Urinary bladder (tissue), 4 donors: ENCODE results near the gene HIVEP1. TPM values are rescaled to one million over a fixed set of nuclear protein-coding genes. Genes with fewer than 3 reads are reported as not detected.

Source experiments
- DNase-seq: peaks from one replicate; pipeline ENCODE4 v3.0.0-alpha.2; 2015; ENCODE audit errors: extremely low spot score
- H3K27ac ChIP-seq: one replicate; pipeline ENCODE4 v1.5.1; 2013; ENCODE audit warnings: low read depth, mild to moderate bottlenecking, moderate library complexity
- H3K36me3 ChIP-seq: one replicate; pipeline ENCODE4 v1.6.1; 2013; ENCODE audit warnings: mild to moderate bottlenecking, moderate library complexity; ENCODE audit not compliant: insufficient read depth
- H3K4me1 ChIP-seq: one replicate; pipeline ENCODE4 v1.6.1; 2013; ENCODE audit warnings: mild to moderate bottlenecking, moderate library complexity; ENCODE audit not compliant: insufficient read depth
- H3K4me3 ChIP-seq: one replicate; pipeline ENCODE4 v1.5.1; 2013; ENCODE audit warnings: low read depth, low read length
- WGBS: extraction: QIAGEN DNeasy Blood & Tissue Kit; methylation state at CpG from one replicate; pipeline ENCODE4 v1.1.7; 2013; 5-methylcytosine and 5-hydroxymethylcytosine counted together
- polyA plus RNA-seq: library from polyadenylated mRNA; stranded (reverse); fragments of 200-250 nt; gene quantifications from one replicate; pipeline ENCODE4 v1.2.3, GENCODE V29; 2013
- total RNA-seq: library from RNA; depleted of rRNA; stranded (reverse); fragments of >200 nt; gene quantifications from one replicate; pipeline ENCODE4 v1.2.3, GENCODE V29; 2014
- donor health status: healthy with polysubstance abuse.
- donor health status: healthy.

The HIVEP1 gene
- total and polyA plus RNA-seq, 2 donors = 11.8 to 38.5 TPM

DNA sequence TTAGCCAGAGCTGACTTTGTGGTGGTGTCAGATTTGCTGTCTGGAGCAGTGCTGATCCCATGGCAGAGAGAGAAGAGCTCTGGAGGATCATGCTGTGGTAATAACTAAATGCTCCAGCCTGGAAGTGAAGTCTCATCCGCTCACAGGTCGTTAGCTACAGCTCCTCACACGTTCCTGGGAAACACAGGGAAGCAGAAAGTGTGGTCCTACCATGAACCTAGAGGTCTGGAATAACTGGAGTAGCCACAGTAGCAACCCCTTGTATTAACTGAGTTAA, 2.7 kb downstream of the HIVEP1 start:
- H3K27ac ChIP-seq = no peak overlapping the region
- H3K4me3 ChIP-seq = no peak overlapping the region
- H3K4me1 ChIP-seq = no peaks in the 10 kb centered on the region
- no peak for DNase-seq
- H3K36me3 ChIP-seq = no peaks in the 10 kb centered on the region
- 91% methylated on average over 3 of the region's 3 CpGs for WGBS

- H3K27ac ChIP-seq = no peak overlapping the region
- no peak for DNase-seq
- H3K4me1 ChIP-seq = no peaks in the 10 kb centered on the region
- no peaks in the 10 kb centered on the region for H3K36me3 ChIP-seq
- WGBS = 92% methylated on average over 10 of the region's 10 CpGs
- no peak overlapping the region for H3K4me3 ChIP-seq
Measured at GRCh38 chr6:12017263-12017662, 5.2 kb downstream of the HIVEP1 start.

DNA sequence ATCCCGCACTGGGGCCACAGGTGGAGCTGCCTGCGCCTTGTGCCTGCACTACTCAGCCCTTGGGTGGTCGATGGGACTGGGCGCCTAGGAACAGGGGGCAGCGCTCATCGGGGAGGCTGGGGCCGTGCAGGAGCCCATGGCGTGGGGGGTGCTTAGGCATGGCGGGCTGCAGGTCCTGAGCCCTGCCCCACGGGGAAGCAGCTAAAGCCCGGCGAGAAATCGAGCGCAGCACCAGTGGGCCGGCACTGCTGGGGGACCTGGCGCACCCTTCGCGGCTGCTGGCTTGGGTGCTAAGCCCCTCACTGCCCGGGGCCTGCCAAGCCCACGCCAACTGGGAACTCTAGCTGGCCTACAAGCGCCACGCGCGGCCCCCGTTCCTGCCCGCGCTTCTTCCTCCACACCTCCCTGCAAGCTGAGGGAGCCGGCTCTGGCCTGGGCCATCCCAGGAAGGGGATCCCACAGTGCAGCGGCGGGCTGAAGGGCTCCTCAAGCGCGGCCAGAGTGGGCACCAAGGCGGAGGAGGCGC, 5.8 kb downstream of the HIVEP1 start:
- Histone ChIP-seq H3K27ac (no peak overlapping the region), H3K36me3 (no peaks in the 10 kb centered on the region), H3K4me1 (no peaks in the 10 kb centered on the region), H3K4me3 (no peak overlapping the region)
- DNase-seq = no peak
- WGBS = 97% methylated on average over 34 of the region's 34 CpGs

DNA sequence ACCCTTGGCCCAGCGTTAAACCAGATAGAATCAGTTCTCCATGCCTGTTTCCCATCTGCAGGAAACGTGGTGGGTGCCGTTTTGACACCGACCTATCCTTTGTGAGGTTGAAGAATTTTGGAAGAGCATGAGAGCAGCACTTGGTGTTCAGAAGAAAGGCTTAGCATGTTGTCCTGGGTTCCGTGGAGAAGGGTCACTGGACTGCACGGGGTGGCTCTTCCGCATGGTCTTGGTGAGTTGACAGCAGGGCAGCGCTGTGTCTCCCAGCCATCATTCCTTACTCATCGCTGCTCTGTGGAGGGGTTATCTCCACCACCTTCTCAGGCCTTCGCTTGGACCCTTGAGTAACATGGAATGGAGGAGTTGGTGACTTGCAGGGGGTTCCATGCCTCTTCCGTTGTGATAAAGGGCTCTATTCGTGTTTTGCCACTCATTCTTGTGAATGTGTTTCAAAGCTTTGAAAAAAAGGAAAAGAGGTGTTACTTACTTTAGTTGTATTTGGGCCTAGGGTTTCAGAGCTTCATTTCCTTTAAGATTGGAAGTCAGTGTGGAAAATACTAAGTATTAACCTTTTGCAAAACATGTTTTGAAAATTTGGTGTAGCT, 8.2 kb downstream of the HIVEP1 start:
- H3K36me3 ChIP-seq = no peaks in the 10 kb centered on the region
- DNase-seq = no peak
- H3K4me3 ChIP-seq = no peak overlapping the region
- no peaks in the 10 kb centered on the region for H3K4me1 ChIP-seq
- no peak overlapping the region for H3K27ac ChIP-seq
- WGBS = 92% methylated on average over 12 of the region's 12 CpGs

DNA sequence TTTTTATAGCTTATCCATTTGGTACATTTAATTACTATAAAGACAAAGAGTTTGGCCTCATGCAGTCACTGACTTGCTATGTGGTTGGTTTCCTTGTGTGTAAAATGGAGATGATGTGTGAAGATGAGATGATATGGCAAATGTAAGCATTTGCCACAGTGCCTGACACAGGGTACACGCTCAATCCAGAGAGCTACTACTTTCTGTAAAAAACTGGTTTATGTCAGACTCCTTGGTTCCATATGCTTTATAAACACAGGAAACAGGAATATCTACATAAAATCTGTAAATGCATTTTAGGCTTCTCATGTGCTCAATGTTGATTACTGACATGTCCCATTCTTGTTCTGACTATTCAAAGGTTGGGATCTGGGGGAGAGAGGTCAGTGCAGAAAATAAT, 10.4 kb downstream of the HIVEP1 start:
- no peak overlapping the region for H3K27ac ChIP-seq
- no peaks in the 10 kb centered on the region for H3K36me3 ChIP-seq
- no peaks in the 10 kb centered on the region for H3K4me1 ChIP-seq
- 72% methylated on average over 1 of the region's 1 CpG for WGBS
- no peak overlapping the region for H3K4me3 ChIP-seq
- no peak for DNase-seq

- Histone ChIP-seq H3K27ac (no peak overlapping the region), H3K4me1 (no peaks in the 10 kb centered on the region), H3K36me3 (no peaks in the 10 kb centered on the region), H3K4me3 (no peak overlapping the region)
- DNase-seq = no peak
- WGBS = 55% methylated on average over 7 of the region's 7 CpGs
Measured at GRCh38 chr6:12022953-12023388, 10.9 kb downstream of the HIVEP1 start.

DNA sequence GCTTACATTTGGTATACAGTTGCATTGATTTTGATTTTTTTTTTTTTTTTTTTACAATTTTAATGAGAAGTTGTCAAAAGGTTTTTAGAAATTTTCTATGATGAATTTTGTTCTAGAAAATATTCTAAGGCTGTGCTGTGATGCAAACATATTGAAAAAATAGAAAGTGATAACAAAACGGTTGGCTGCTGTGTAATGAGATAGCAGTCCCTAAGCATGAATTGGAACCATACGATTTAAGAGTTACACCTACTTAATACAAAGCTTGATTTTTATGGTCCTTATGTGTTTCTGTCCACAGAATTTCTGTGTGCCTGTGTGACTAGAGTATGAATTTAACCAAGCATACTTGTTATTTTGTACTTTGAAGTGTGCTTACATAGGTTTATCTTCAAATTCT, 12.1 kb downstream of the HIVEP1 start:
- 54% methylated on average over 2 of the region's 2 CpGs for WGBS
- H3K27ac ChIP-seq = no peak overlapping the region
- no peak overlapping the region for H3K4me3 ChIP-seq
- no peak for DNase-seq
- H3K4me1 ChIP-seq = no peaks in the 10 kb centered on the region
- H3K36me3 ChIP-seq = no peaks in the 10 kb centered on the region

- no peak for DNase-seq
- Histone ChIP-seq H3K4me3 (no peak overlapping the region), H3K36me3 (no peaks in the 10 kb centered on the region), H3K4me1 (no peaks in the 10 kb centered on the region), H3K27ac (no peak overlapping the region)
- 90% methylated on average over 4 of the region's 4 CpGs for WGBS
Measured at GRCh38 chr6:12024699-12025434, 12.8 kb downstream of the HIVEP1 start.

DNA sequence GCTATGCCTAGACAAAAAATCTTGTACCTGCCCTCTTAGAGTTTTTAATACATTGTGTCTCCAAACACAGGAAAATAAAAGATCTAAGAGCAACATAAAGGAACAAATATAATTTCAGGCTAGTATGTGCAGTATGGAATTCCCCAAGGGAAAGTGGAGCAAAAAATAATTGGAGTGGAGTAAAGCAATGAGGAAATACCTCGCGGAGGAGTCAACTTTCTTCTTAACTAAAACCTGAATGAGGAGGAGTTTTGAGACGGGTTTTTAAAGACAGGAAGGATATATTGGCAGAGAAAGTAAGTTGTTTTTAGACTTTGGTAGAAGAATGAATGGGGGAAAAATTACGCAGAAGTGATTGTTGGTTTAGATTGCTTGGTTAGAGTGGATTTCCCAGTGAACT, 14.0 kb downstream of the HIVEP1 start:
- H3K4me1 ChIP-seq = no peaks in the 10 kb centered on the region
- no peaks in the 10 kb centered on the region for H3K36me3 ChIP-seq
- WGBS = 84% methylated on average over 4 of the region's 4 CpGs
- DNase-seq = no peak
- H3K4me3 ChIP-seq = no peak overlapping the region
- no peak overlapping the region for H3K27ac ChIP-seq

DNA sequence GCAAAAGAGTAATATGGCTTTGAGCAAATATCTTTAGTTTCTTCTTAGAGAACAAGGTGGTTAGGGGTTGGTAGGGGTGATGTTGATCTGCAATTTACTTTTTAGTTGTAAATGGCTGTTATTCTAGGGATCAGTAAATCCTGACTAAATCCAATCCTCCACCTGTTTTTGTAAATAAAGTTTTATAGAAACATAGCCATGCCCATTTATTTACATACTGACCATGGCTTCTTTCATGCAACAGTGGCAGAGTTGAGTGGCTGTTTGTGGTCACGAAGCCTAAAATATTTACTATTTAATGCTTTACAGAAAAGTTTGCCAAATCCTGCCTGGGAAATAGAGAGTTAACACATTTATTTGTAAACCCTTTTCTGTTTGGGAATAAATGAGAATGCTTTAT, 14.7 kb downstream of the HIVEP1 start:
- Histone ChIP-seq H3K27ac (no peak overlapping the region), H3K4me1 (no peaks in the 10 kb centered on the region), H3K4me3 (no peak overlapping the region), H3K36me3 (no peaks in the 10 kb centered on the region)
- no peak for DNase-seq
- 90% methylated on average over 1 of the region's 1 CpG for WGBS

- no peak overlapping the region for H3K27ac ChIP-seq
- H3K4me1 ChIP-seq = no peaks in the 10 kb centered on the region
- DNase-seq = no peak
- H3K36me3 ChIP-seq = no peaks in the 10 kb centered on the region
- no peak overlapping the region for H3K4me3 ChIP-seq
- 93% methylated on average over 4 of the region's 4 CpGs for WGBS
Measured at GRCh38 chr6:12028213-12028612, 16.1 kb downstream of the HIVEP1 start.

DNA sequence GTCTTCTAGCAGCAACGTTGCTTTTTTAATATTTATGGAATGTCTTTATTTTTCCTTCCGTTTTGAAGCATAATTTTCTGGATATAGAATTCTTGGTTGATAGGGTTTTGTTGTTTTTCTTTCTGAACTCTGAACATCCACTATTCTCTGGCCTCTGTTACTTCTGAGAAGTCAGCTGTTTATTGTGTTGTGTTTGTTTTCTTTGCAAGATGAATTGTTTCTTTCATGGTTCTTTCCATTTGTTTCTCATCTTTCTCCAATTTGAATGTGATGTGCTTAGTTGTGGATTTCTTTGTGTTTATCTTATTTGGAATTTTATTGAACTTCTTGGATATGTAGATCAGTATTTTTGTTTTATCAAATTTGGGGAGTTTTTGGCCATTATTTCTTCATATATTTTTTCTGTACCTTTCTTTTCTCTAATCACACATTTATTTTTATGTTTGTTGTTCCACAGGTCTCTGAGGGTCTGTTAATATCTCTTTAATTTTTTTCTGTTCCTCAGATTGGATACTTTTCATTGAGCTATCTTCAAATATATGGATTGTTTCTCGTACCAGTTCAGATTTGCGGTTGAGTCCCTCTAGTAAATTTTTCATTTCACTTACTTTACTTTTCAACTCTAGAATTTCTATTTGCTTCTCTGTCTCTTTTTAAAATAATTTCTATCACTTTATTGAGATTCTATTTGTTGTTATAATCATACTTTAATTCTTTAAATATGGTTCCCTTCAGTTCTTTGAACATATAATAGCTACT, 18.0 kb downstream of the HIVEP1 start:
- no peak overlapping the region for H3K27ac ChIP-seq
- H3K4me1 ChIP-seq = no peaks in the 10 kb centered on the region
- no peak overlapping the region for H3K4me3 ChIP-seq
- DNase-seq = no peak
- 97% methylated on average over 4 of the region's 4 CpGs for WGBS
- H3K36me3 ChIP-seq = no peaks in the 10 kb centered on the region

GRCh38 chr6:12030993-12031550, 19.0 kb downstream of the HIVEP1 start:
- no peak for DNase-seq
- Histone ChIP-seq H3K4me1 (no peaks in the 10 kb centered on the region), H3K27ac (no peak overlapping the region), H3K4me3 (no peak overlapping the region), H3K36me3 (no peaks in the 10 kb centered on the region)
- WGBS = 97% methylated on average over 2 of the region's 2 CpGs
